Activated T-cell treated with anti-CD3 and anti-CD28 coated beads for 24 hours (primary cell): ENCODE measurements around the gene CHAD.

ENCODE experiments used
- DNase-seq: peaks from one replicate; pipeline ENCODE4 v3.0.0-alpha.2; 2020; ENCODE audit warnings: low read depth

The CHAD gene

GRCh38 chr17:50458701-50459676 lies 9.7 kb downstream of the CHAD start:
- DNase-seq, result no peak

GRCh38 chr17:50458270-50458669 lies 10.4 kb downstream of the CHAD start:
- no peak for DNase-seq

GRCh38 chr17:50457621-50458020 lies 11.1 kb downstream of the CHAD start:
- no peak for DNase-seq

- no peak for DNase-seq
These were observed 14.8 kb downstream of the CHAD start for GRCh38 chr17:50453901-50454300.

- no peak for DNase-seq
These were observed 15.9 kb downstream of the CHAD start for GRCh38 chr17:50452630-50453300.

- no peak for DNase-seq
These were observed 16.6 kb downstream of the CHAD start for GRCh38 chr17:50451943-50452629.

- no peak for DNase-seq
These were observed 20.0 kb downstream of the CHAD start for GRCh38 chr17:50448643-50449042.

GRCh38 chr17:50447870-50448595 lies 20.6 kb downstream of the CHAD start:
- DNase-seq, result no peak

GRCh38 chr17:50445730-50446325 lies 22.9 kb downstream of the CHAD start:
- no peak for DNase-seq

GRCh38 chr17:50444841-50445715 lies 23.6 kb downstream of the CHAD start:
- no peak for DNase-seq

GRCh38 chr17:50443505-50443974 lies 25.1 kb downstream of the CHAD start:
- no peak for DNase-seq

GRCh38 chr17:50440838-50441829 lies 27.5 kb downstream of the CHAD start:
- no peak for DNase-seq

- DNase-seq, result no peak
These were observed 28.4 kb downstream of the CHAD start for GRCh38 chr17:50440172-50440837.

- no peak for DNase-seq
These were observed 29.7 kb downstream of the CHAD start for GRCh38 chr17:50439008-50439407.

- DNase-seq, result no peak
These were observed 31.3 kb downstream of the CHAD start for GRCh38 chr17:50437409-50437808.

GRCh38 chr17:50432125-50432762 lies 36.4 kb downstream of the CHAD start:
- no peak for DNase-seq

- no peak for DNase-seq
These were observed 37.7 kb downstream of the CHAD start for GRCh38 chr17:50430821-50431618.
